K562 (cell line): Measurements from ENCODE around the gene PDZD8. TPM values are rescaled to one million over a fixed set of nuclear protein-coding genes. Genes with fewer than 3 reads are reported as not detected.

Experiments
- ATAC-seq: fragments of 200-7000 bp; cut with Tn5 transposase; 3 replicates; pipeline ENCODE4 v1.9.1; 2020; ENCODE audit warnings: moderate library complexity
- BruUV-seq: library from RNA; stranded (reverse); fragments of 400-500 nt; replicated peaks from 2 replicates; lab custom pipeline; 2021; lab: Mats Ljungman, UMichigan
- CTCF ChIA-PET: fragments of 300-600 bp; formaldehyde crosslinking; extraction: SDS; loops from one replicate; lab custom pipeline; 2021; ENCODE audit warnings: low intra/inter-chr PET ratio; lab: Yijun Ruan, JAX
- POLR2A ChIA-PET: fragments of 300-600, 350-650 bp; sonication (Branson Sonifier 250); formaldehyde crosslinking; extraction: SDS; loops from one replicate; lab custom pipeline; 2021; ENCODE audit warnings: antibody characterized with exemption, inconsistent platforms; lab: Yijun Ruan, JAX
- DNase-seq, 4 experiments: peaks; one replicate each; pipeline versions ENCODE4 v3.0.0 to v3.0.0-alpha.2; 2011 to 2018; ENCODE audit warnings: low spot score in 3 of 4, mixed read lengths in 3 of 4; ENCODE audit errors: extremely low read depth in 1 of 4
- FAIRE-seq: peaks from 2 replicates; lab custom pipeline; 2011; peaks lifted over from hg19 to GRCh38; lab: Jason Lieb, UNC
- H2AFZ ChIP-seq: 2 replicates; pipeline ENCODE4 v1.6.0; 2011; ENCODE audit warnings: low read depth, low read length, control low read depth, inconsistent platforms
- H3K27ac ChIP-seq: fragments of 200-600 bp; 3 replicates; pipeline ENCODE4 v1.8.0; 2011; ENCODE audit warnings: low read depth, mild to moderate bottlenecking, control low read depth, inconsistent platforms, low read length, moderate library complexity, mixed read lengths; ENCODE audit errors: extremely low read depth
- H3K27me3 ChIP-seq, 2 experiments: fragments of 300-600 bp in 1 of 2; 2 replicates in 1 of 2; 3 replicates in 1 of 2; pipeline versions ENCODE4 v1.6.0 to v1.8.0; 2011; ENCODE audit warnings: inconsistent platforms in 2 of 2, low read length in 2 of 2, mild to moderate bottlenecking in 1 of 2, mixed read lengths in 1 of 2, moderate library complexity in 1 of 2; ENCODE audit not compliant: control insufficient read depth in 2 of 2, insufficient read depth in 2 of 2
- H3K36me3 ChIP-seq: fragments of 300-600 bp; 3 replicates; pipeline ENCODE4 v1.8.0; 2011; ENCODE audit warnings: mild to moderate bottlenecking, low read length, inconsistent platforms; ENCODE audit not compliant: control insufficient read depth, insufficient read depth
- H3K4me1 ChIP-seq, 2 experiments: fragments of 200-600 bp in 1 of 2; replicated peaks in 1 of 2; 2 replicates in 1 of 2; 3 replicates in 1 of 2; pipeline versions ENCODE4 v1.5.1 to v1.8.0; 2011; ENCODE audit warnings: inconsistent platforms in 2 of 2, low read length in 2 of 2, mild to moderate bottlenecking in 1 of 2, mixed read lengths in 1 of 2, moderate library complexity in 1 of 2; ENCODE audit not compliant: control insufficient read depth in 2 of 2, insufficient read depth in 2 of 2
- H3K4me2 ChIP-seq: 2 replicates; pipeline ENCODE4 v1.6.1; 2011; ENCODE audit warnings: low read length, control low read depth, inconsistent platforms, mixed read lengths; ENCODE audit not compliant: insufficient read depth
- H3K4me3 ChIP-seq: fragments of 200-600 bp; sonication (generic), shearing (Covaris generic); 2 replicates; pipeline ENCODE4 v1.5.1; 2016; ENCODE audit warnings: control low read depth, inconsistent platforms
- H3K79me2 ChIP-seq: fragments of 200-600 bp; 3 replicates; pipeline ENCODE4 v1.8.0; 2011; ENCODE audit warnings: low read length, inconsistent platforms; ENCODE audit not compliant: control insufficient read depth, insufficient read depth
- H3K9ac ChIP-seq, 2 experiments: 2 replicates each; pipeline versions ENCODE4 v1.6.0 to v1.6.1; 2011; ENCODE audit warnings: low read depth in 2 of 2, low read length in 2 of 2, control low read depth in 1 of 2, inconsistent platforms in 1 of 2, mild to moderate bottlenecking in 1 of 2, mixed read lengths in 1 of 2; ENCODE audit not compliant: insufficient read depth in 1 of 2
- H3K9me1 ChIP-seq: one replicate; pipeline ENCODE4 v1.6.0; 2011; ENCODE audit warnings: inconsistent platforms, mild to moderate bottlenecking, low read length, moderate library complexity; ENCODE audit not compliant: control insufficient read depth, insufficient read depth
- H3K9me3 ChIP-seq: replicated peaks from 2 replicates; pipeline ENCODE4 v1.5.1; 2011; ENCODE audit warnings: low read depth, low read length, inconsistent platforms; ENCODE audit not compliant: control insufficient read depth, insufficient read depth
- H4K20me1 ChIP-seq: replicated peaks from 2 replicates; pipeline ENCODE4 v1.6.1; 2011; ENCODE audit warnings: low read length, inconsistent platforms, mixed read lengths; ENCODE audit not compliant: control insufficient read depth, insufficient read depth
- ATF7 ChIP-seq: fragments of 450-650 bp; IDR thresholded peaks from 2 replicates; pipeline ENCODE4 v1.7.1; 2014; ENCODE audit warnings: mild to moderate bottlenecking, moderate library complexity
- CGGBP1 ChIP-seq: fragments of 250-450 bp; sonication (Bioruptor Pico); IDR thresholded peaks from 2 replicates; pipeline ENCODE4 v1.9.0; 2021; ENCODE audit warnings: mild to moderate bottlenecking
- E2F5 ChIP-seq: sonication (generic); formaldehyde crosslinking; IDR thresholded peaks from 2 replicates; pipeline ENCODE4 v1.8.0; 2022; ENCODE audit warnings: mild to moderate bottlenecking, missing genetic modification reagents
- EP400 ChIP-seq: fragments of 450-650 bp; IDR thresholded peaks from 2 replicates; pipeline ENCODE4 v1.6.1; 2017; ENCODE audit warnings: antibody characterized with exemption, mild to moderate bottlenecking, moderate library complexity
- MAZ ChIP-seq, 2 experiments: fragments of 450-650 bp in 1 of 2; sonication (generic) in 1 of 2; formaldehyde crosslinking; IDR thresholded peaks in 1 of 2; conservative IDR thresholded peaks in 1 of 2; 2 replicates each; pipeline versions ENCODE4 v1.4.0 to v1.5.0; 2020; ENCODE audit warnings: mild to moderate bottlenecking in 1 of 2, missing genetic modification reagents in 1 of 2
- NFRKB ChIP-seq: fragments of 450-650 bp; IDR thresholded peaks from 2 replicates; pipeline ENCODE4 v1.6.1; 2016; ENCODE audit warnings: low read depth
- PATZ1 ChIP-seq: fragments of 250-450 bp; sonication (Bioruptor Pico); IDR thresholded peaks from 2 replicates; pipeline ENCODE4 v1.5.0; 2020; ENCODE audit warnings: mild to moderate bottlenecking, borderline replicate concordance
- SMARCC2 ChIP-seq: fragments of 450-650 bp; IDR thresholded peaks from 2 replicates; pipeline ENCODE4 v1.6.1; 2017; ENCODE audit warnings: antibody characterized with exemption, moderate library complexity, mild to moderate bottlenecking, low read depth
- U2AF2 ChIP-seq: fragments of 200-400 bp; formaldehyde crosslinking; optimal IDR thresholded peaks from 2 replicates; pipeline ENCODE3; 2017; ENCODE audit warnings: low read depth, mild to moderate bottlenecking, low read length
- ZBTB5 ChIP-seq: fragments of 450-650 bp; IDR thresholded peaks from 2 replicates; pipeline ENCODE4 v1.6.1; 2017; ENCODE audit warnings: antibody characterized with exemption
- ZNF507 ChIP-seq: conservative IDR thresholded peaks from 2 replicates; pipeline ENCODE4 v1.6.1; 2017; ENCODE audit warnings: missing genetic modification characterization, missing compliant biosample characterization
- WGBS: fragments of 100-300 bp; shearing (Covaris generic); methylation state at CpG from one replicate; pipeline ENCODE4 v1.1.6; 2016; ENCODE audit warnings: low coverage, mixed read lengths; ENCODE audit not compliant: insufficient coverage; ENCODE audit errors: missing lambda C conversion rate; 5-methylcytosine and 5-hydroxymethylcytosine counted together
- in situ Hi-C: fragments of 300-500 bp; cut with MboI; formaldehyde crosslinking; loops from 4 replicates; pipeline ENCODE4 v1.15.0; 2018; ENCODE audit warnings: inconsistent platforms, mixed read lengths
- intact Hi-C: fragments of 100-400 bp; cut with micrococcal nuclease; formaldehyde crosslinking; loops from 2 replicates; pipeline ENCODE4 v1.14.2; 2022
- polyA plus RNA-seq, 8 experiments: library from polyadenylated mRNA; depleted of rRNA in 4 of 8; stranded (reverse) in 5 of 8; unstranded in 3 of 8; fragments of >200 nt; fragmentation: Nextera tagmentation in 2 of 8; fragmentation: Illumina TruSeq in 1 of 8; extraction: Ambion mirVana in 2 of 8; extraction: Trizol in 1 of 8; gene quantifications; 2 replicates each; pipeline versions ENCODE4 v1.2.1 to v1.2.3, GENCODE V29; 2011 to 2014; ENCODE audit warnings: inconsistent platforms in 1 of 8, missing spikeins in 1 of 8
- total RNA-seq, 7 experiments: library from RNA; depleted of rRNA in 6 of 7; stranded (reverse); fragments of >200 nt in 6 of 7; fragmentation: Illumina TruSeq in 2 of 7; extraction: Trizol in 2 of 7; gene quantifications; 2 replicates each; pipeline versions ENCODE4 v1.2.1 to v1.2.3, GENCODE V29; 2011 to 2021; ENCODE audit warnings: low replicate concordance in 1 of 7
- TF ChIP-seq, protein P1 (sequence below): sonication (generic); formaldehyde crosslinking; IDR thresholded peaks from 2 replicates; pipeline ENCODE4 v1.5.0; 2020; ENCODE audit warnings: missing genetic modification reagents
- TF ChIP-seq, protein P2 (sequence below): fragments of 250-450 bp; sonication (Bioruptor Pico); IDR thresholded peaks from 2 replicates; pipeline ENCODE4 v1.5.1; 2021; ENCODE audit warnings: mild to moderate bottlenecking

Gene PDZD8
- total and polyA plus RNA-seq, 9 of the 15 experiments (the other 6 are each of a cell fraction or from before 2014, with no cell fraction given), result 5.5 to 53.4 (median 36.8) TPM

GRCh38 chr10:117255835-117256460 lies 119.3 kb downstream of the PDZD8 start:
- Histone ChIP-seq H3K4me3 (no peak overlapping the region), H3K4me2 (no peak overlapping the region), H3K9me3 (no peaks in the 10 kb centered on the region), H3K27ac (no peak overlapping the region), H3K36me3 (no peaks in the 10 kb centered on the region), H3K9me1 (no peaks in the 10 kb centered on the region), H3K9ac (no peak overlapping the region), H3K79me2 (no peaks in the 10 kb centered on the region), H3K27me3 (peaks cover 10 to 45% of the 10 kb centered on the region in 2 experiments; a peak in 3 of 5 replicates), H4K20me1 (no peaks in the 10 kb centered on the region), H3K4me1 (no peaks in the 10 kb centered on the region; a peak in 1 of 5 replicates), H2AFZ (no peak overlapping the region)
- ChIA-PET POLR2A (no interaction called here), CTCF (no interaction called here)
- no TSS peak for BruUV-seq
- FAIRE-seq, result no peak
- no peak for ATAC-seq
- intact Hi-C loops (no loop called here), in situ Hi-C loops (no loop called here)
- DNase-seq, result no peak
- 27% methylated on average over 9 of the region's 9 CpGs for WGBS
- TF ChIP-seq EP400, result no peak
- TF ChIP-seq CGGBP1 (CRISPR knock-in tag), result no peak
- no peak for TF ChIP-seq ZBTB5
- TF ChIP-seq ZNF507 (tag), result no peak
- no peak for TF ChIP-seq MAZ (CRISPR knock-in tag; conservative IDR thresholded peaks at IDR 0.05 in 1 of 2, IDR thresholded peaks at IDR 0.05 in 1 of 2)
- TF ChIP-seq, protein P1, sequence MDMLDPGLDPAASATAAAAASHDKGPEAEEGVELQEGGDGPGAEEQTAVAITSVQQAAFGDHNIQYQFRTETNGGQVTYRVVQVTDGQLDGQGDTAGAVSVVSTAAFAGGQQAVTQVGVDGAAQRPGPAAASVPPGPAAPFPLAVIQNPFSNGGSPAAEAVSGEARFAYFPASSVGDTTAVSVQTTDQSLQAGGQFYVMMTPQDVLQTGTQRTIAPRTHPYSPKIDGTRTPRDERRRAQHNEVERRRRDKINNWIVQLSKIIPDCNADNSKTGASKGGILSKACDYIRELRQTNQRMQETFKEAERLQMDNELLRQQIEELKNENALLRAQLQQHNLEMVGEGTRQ (CRISPR knock-in tag), result no peak
- no peak for TF ChIP-seq E2F5
- TF ChIP-seq ATF7, result no peak
- TF ChIP-seq NFRKB, result no peak
- TF ChIP-seq SMARCC2, result no peak
- TF ChIP-seq, protein P2, sequence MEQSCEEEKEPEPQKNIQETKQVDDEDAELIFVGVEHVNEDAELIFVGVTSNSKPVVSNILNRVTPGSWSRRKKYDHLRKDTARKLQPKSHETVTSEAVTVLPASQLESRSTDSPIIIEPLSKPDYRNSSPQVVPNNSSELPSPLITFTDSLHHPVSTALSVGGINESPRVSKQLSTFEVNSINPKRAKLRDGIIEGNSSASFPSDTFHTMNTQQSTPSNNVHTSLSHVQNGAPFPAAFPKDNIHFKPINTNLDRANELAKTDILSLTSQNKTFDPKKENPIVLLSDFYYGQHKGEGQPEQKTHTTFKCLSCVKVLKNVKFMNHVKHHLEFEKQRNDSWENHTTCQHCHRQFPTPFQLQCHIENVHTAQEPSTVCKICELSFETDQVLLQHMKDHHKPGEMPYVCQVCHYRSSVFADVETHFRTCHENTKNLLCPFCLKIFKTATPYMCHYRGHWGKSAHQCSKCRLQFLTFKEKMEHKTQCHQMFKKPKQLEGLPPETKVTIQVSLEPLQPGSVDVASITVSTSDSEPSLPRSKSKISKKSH (CRISPR knock-in tag), result no peak
- TF ChIP-seq U2AF2, result no peak
- TF ChIP-seq PATZ1 (CRISPR knock-in tag), result no peak
